Left colon (tissue), 2 donors: ENCODE measurements around the gene CIB1. TPM values are rescaled to one million over a fixed set of nuclear protein-coding genes. Genes with fewer than 3 reads are reported as not detected.

ENCODE experiments used
- ATAC-seq: fragments of 200-7000 bp; cut with Tn5 transposase; one replicate; pipeline ENCODE4 v1.9.1; 2020; ENCODE audit warnings: mild to moderate bottlenecking, moderate library complexity
- DNase-seq, 2 donors: peaks; one replicate each; pipeline ENCODE4 v3.0.0-alpha.2; 2020
- intact Hi-C, 2 donors: fragments of 100-400 bp; cut with DNase I in 1 of 2; cut with micrococcal nuclease in 1 of 2; formaldehyde crosslinking; loops; one replicate each; pipeline versions ENCODE4 v1.11.2 to v1.14.0; 2022; cut with DNase I, micrococcal nuclease
- total RNA-seq, 2 donors: library from RNA; stranded (reverse); fragmentation: NEBNext Ultra II Directional; extraction: Animal tissue kit (Norgen Biotek cat#: 25700); gene quantifications; one replicate each; pipeline ENCODE4 v1.2.1, GENCODE V29; 2021
- donor health status: DM: no; HTN: no; CAD: no.
- donor health status: DM: yes; HTN: yes; CAD: no.

The CIB1 gene
- total RNA-seq, 2 donors from 2014 or later: 235 to 242 TPM

- intact Hi-C loops: no loop called here
- DNase-seq (peak; percentile 83 to 96), ATAC-seq (peak; percentile 79)
Measured at GRCh38 chr15:90184119-90184785, 49.5 kb downstream of the CIB1 start.

GRCh38 chr15:90181776-90182175, 52.0 kb downstream of the CIB1 start:
- intact Hi-C loops: no loop called here
- DNase-seq: no peak
- no peak for ATAC-seq

Other genes with a start within 250 kb of the CIB1 start
- 10 to 100 TPM; 33.8 to 52.9 TPM for gene ZNF710, start 232.6 kb downstream of the CIB1 start, total RNA-seq
- 100 to 1,000 TPM; 110 to 185 TPM for gene IDH2, start 131.5 kb downstream of the CIB1 start, total RNA-seq
- 100 to 1,000 TPM in 1 of 2 donors, 10 to 100 TPM in 1; 97.2 to 165 TPM for gene SEMA4B, start 32.6 kb downstream of the CIB1 start, total RNA-seq
- 10 to 100 TPM; 19.6 to 22.3 TPM for gene GDPGP1, start 268 bp upstream of the CIB1 start, total RNA-seq
- gene TTLL13, start 15.6 kb upstream of the CIB1 start, total RNA-seq: under 1 TPM; 0.47 to 0.58 TPM
- gene NGRN, start 31.7 kb upstream of the CIB1 start, total RNA-seq: 10 to 100 TPM; 47.8 to 57.0 TPM
- 10 to 100 TPM; 14.7 to 21.2 TPM for gene ZNF774, start 118.3 kb upstream of the CIB1 start, total RNA-seq
- gene IQGAP1, start 154.3 kb upstream of the CIB1 start, total RNA-seq: 100 to 1,000 TPM; 197 to 223 TPM